ENCODE results near the gene ATP2A1. TPM values are rescaled to one million over a fixed set of nuclear protein-coding genes. Genes with fewer than 3 reads are reported as not detected.
"Not testable (repeated sequence)": the region's sequence is repeated elsewhere in the genome, so short reads cannot be mapped to it uniquely, and the experiment has no call there.

ATP2A1 gene
- polyA plus RNA-seq, 3 donors, result 0.34 to 0.46 (median 0.39) TPM

GRCh38 chr16:28846080-28846932 is 32.0 kb upstream of the ATP2A1 start, which contains the start of gene TUFM:
Gene TUFM, minus strand, starts transcription at chr16:28846348. Its CDS starts 79 bp downstream, at chr16:28846269.
- no peak within 1 kb of the TSS for H3K27ac ChIP-seq (ENCODE audit: low read depth, low read length)
- 0 to 1% (median 0%) methylated on average over 69 to 73 of the region's 73 CpGs for WGBS, 3 donors

DNA sequence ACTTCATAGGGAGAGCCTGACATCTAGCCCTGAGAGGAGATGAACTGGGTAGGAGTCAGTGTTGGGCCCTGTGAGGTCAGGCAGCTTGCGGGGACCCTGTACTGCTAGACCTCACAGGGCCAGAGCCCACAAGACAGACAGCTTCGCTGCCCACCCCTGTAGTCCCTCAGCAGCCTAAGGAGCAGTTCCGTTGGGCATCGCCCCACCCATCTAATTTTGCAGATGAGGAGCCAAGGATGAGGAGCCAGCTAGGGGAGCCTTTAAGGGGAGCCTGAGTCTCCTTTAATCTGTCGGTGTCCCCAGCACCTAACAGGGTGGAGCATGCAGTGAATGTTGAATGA is 31.4 kb upstream of the ATP2A1 start:
- 16 to 22% (median 20%) methylated on average over 5 of the region's 5 CpGs for WGBS, 3 donors
- H3K27ac ChIP-seq (ENCODE audit: low read depth, low read length), result no peak overlapping the region

DNA sequence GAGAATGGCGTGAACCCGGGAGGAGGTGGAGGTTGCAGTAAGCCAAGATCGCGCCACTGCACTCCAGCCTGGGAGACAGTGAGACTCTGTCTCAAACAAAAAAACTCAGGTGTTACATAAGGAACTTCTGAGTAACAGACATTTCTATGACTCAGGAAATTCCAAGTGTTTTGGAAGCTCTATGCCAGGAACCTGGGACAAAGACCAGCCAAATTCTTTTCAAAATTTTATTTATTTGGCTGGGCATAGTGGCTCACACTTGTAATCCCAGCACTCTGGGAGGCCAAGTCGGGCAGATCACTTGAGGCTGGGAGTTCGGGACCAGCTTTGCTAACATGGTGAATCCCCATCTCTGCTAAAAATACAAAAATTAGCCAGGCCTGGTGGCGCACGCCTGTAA is 19.9 kb upstream of the ATP2A1 start:
- 88 to 96% (median 91%) methylated on average over 8 of the region's 8 CpGs for WGBS, 3 donors
- no peak overlapping the region for H3K27ac ChIP-seq (ENCODE audit: low read depth, low read length)

GRCh38 chr16:28859326-28859725 is 19.0 kb upstream of the ATP2A1 start:
- H3K27ac ChIP-seq (ENCODE audit: low read depth, low read length), result no peak overlapping the region
- WGBS, 3 donors, result 79 to 94% (median 91%) methylated on average over 4 of the region's 4 CpGs

GRCh38 chr16:28863929-28864793 is 14.1 kb upstream of the ATP2A1 start:
- WGBS, 3 donors, result 1 to 3% (median 3%) methylated on average over 28 to 42 of the region's 42 CpGs
- H3K27ac ChIP-seq (ENCODE audit: low read depth, low read length), result no peak overlapping the region

GRCh38 chr16:28865001-28865688 is 13.1 kb upstream of the ATP2A1 start:
- WGBS, 3 donors, result 84 to 91% (median 89%) methylated on average over 12 of the region's 12 CpGs
- H3K27ac ChIP-seq (ENCODE audit: low read depth, low read length), result no peak overlapping the region

DNA sequence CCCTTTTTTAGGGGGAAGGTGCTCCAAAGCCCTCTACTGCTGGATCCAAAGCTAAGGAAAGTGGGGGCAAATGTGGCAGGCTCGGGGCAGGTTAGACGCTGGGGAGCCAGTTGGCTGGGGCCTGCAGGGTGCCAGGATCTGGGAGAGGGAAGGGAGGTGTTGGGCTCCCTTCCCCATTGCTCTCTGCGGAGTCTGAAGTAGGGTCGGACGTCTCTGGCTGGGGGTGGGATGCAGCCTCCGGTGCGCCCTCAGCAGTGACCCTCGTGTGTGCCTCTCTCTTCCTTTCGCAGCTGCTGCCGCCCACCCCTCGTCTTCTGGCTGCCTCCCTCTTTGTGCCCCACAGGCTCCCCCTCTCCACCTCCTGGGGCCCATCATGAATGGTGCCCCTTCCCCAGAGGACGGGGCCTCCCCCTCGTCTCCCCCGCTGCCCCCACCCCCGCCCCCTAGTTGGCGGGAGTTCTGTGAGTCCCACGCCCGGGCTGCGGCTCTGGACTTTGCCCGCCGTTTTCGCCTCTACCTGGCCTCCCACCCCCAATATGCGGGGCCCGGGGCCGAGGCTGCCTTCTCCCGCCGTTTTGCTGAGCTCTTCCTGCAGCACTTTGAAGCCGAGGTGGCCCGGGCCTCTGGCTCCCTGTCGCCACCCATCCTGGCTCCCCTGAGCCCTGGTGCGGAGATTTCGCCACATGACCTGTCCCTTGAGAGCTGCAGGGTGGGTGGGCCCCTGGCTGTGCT is 12.4 kb upstream of the ATP2A1 start:
- WGBS, 3 donors, result 66 to 78% (median 76%) methylated on average over 29 to 32 of the region's 32 CpGs
- H3K27ac ChIP-seq (ENCODE audit: low read depth, low read length), result no peak overlapping the region

DNA sequence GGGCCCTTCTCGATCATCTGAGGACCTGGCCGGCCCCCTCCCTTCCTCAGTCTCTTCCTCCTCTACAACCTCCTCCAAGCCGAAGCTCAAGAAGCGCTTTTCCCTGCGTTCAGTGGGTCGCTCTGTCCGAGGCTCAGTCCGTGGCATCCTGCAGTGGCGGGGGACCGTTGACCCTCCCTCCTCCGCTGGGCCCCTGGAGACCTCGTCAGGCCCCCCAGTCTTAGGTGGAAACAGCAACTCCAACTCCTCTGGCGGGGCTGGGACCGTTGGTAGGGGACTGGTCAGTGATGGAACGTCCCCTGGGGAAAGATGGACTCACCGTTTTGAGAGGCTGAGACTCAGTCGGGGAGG is 11.9 kb upstream of the ATP2A1 start:
- WGBS, 3 donors, result 78 to 82% (median 80%) methylated on average over 17 of the region's 17 CpGs
- H3K27ac ChIP-seq (ENCODE audit: low read depth, low read length), result no peak overlapping the region

GRCh38 chr16:28867241-28867640 is 11.0 kb upstream of the ATP2A1 start:
- no peak overlapping the region for H3K27ac ChIP-seq (ENCODE audit: low read depth, low read length)

GRCh38 chr16:28867646-28868045 is 10.6 kb upstream of the ATP2A1 start:
- H3K27ac ChIP-seq (ENCODE audit: low read depth, low read length), result not testable (repeated sequence)
- 91 to 93% (median 91%) methylated on average over 9 of the region's 9 CpGs for WGBS, 3 donors

More at GRCh38 chr16:28867241-28867640, 11.0 kb upstream of the ATP2A1 start:
- WGBS, 3 donors, result 89 to 91% (median 91%) methylated on average over 13 of the region's 13 CpGs

DNA sequence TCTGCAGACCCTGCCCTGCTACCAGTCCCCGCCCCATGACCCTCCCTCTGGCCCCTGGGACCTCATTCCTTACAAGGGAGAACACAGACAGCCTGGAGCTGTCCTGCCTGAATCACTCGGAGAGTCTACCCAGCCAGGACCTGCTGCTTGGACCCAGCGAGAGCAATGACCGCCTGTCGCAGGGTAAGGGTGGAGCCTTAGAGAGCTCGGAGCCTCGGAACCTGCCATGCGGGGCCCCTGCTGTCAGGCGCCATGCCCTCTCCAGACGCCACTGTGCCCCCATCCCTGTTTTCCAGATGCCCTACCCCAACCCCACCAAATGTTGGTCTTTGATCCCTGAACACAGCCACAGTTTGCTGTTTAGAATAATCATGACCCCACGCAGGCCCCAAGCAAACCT is 9.1 kb upstream of the ATP2A1 start:
- 92 to 97% (median 95%) methylated on average over 11 of the region's 11 CpGs for WGBS, 3 donors
- no peak overlapping the region for H3K27ac ChIP-seq (ENCODE audit: low read depth, low read length)

DNA sequence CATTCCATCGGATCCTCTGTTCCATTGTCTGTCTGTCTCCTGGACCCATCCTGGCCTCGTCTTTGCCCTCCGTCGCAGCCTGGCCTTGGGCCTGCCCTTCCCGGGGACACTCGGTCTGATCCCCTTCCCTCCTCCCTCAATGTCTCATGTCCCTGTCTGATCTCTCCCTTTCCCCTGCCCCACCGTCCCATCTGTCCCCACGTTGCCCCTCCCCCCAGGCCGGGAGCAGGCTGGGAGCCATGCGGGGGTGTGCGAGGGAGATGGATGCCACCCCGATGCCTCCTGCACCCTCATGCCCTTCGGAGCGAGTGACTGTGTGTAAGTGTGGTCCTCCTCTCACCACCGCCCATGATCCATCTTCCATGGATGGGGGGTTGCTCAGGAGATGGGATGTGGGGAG is 5.3 kb upstream of the ATP2A1 start:
- WGBS, 3 donors, result 84 to 90% (median 89%) methylated on average over 15 of the region's 15 CpGs
- H3K27ac ChIP-seq (ENCODE audit: low read depth, low read length), result no peak overlapping the region

GRCh38 chr16:28873543-28874201 is 4.6 kb upstream of the ATP2A1 start:
- WGBS, 3 donors, result 84 to 86% (median 85%) methylated on average over 16 to 18 of the region's 18 CpGs

DNA sequence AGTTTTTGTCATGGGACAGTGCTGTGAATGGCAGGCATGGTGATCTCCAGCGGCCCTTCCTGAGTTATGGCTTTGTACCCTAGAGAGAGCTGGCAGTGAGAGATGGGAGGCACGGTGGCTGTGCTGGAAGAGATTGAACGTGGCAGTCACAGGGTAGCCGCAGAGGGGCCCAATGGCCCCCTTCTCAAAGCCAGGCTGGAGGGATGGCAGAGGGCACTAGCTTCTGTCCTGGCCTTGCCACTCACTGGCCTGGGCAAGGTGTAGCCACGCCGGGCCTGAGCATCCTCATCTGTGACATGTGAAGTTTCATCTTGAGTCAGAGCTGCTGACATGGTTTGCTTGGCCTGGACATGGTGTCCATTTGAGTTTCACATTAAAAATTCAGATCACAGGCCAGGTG is 3.9 kb upstream of the ATP2A1 start:
- H3K27ac ChIP-seq (ENCODE audit: low read depth, low read length), result no peak overlapping the region
- 95 to 96% (median 95%) methylated on average over 6 of the region's 6 CpGs for WGBS, 3 donors

More at GRCh38 chr16:28873543-28874201, 4.6 kb upstream of the ATP2A1 start:
- no peak overlapping the region for H3K27ac ChIP-seq (ENCODE audit: low read depth, low read length)

DNA sequence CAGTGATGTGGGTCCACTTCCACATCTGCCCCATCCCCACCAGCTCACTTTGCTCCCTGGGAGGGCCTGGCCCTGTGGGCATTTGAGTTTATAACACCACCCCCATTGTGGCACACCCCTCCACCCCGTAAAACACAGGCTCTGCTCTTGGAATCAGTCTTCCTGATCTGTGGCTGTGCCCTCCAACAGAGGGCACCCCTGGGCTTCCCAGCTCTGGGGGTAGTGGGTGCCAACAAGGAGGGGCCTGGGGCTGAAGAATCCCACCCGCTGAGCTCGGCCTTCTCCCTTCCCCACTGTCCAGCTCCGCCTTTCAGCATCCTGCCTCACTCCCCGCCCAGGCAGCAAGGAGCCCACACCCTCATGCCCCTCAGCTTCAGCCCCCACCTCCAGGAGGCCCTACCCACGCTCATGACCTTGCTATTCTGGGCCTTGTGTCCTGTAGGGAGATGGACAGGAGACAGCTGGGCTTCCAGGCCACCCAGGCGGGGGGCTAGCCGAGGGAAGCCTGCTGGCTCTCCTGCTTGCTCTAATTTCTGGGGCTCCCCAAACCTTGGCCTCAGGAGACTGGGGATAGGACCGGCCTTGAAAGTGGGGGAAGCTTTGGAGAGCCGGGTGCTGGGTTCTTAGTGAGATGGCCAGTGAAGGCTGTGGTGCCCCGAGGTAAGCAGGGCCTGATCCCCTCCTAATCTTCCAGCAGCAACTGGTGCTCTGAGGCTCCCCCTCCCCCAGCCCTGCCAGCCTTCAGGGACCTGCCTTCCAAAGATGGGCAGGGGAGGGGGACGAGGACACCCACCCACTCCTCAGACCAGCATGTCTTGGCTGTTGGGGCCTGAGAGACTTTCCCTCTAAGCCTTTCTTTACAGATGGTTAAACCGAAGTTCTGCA is 2.9 kb upstream of the ATP2A1 start:
- WGBS, 3 donors, result 64% methylated on average over 13 of the region's 13 CpGs
- no peak overlapping the region for H3K27ac ChIP-seq (ENCODE audit: low read depth, low read length)

- H3K27ac ChIP-seq (ENCODE audit: low read depth, low read length), result no peak overlapping the region
- 61 to 71% (median 67%) methylated on average over 17 of the region's 17 CpGs for WGBS, 3 donors
Measured at GRCh38 chr16:28876019-28876659, 2.1 kb upstream of the ATP2A1 start.

Measured in adipose tissue (tissue), 3 donors.